Anterior cingulate cortex (tissue), 58 donors: Measurements from ENCODE around the gene PROM1.

Source experiments
- DNase-seq, 58 donors: peaks; one replicate each; lab custom pipeline; 2025; lab: John Stamatoyannopoulos, UW

The PROM1 gene

DNA sequence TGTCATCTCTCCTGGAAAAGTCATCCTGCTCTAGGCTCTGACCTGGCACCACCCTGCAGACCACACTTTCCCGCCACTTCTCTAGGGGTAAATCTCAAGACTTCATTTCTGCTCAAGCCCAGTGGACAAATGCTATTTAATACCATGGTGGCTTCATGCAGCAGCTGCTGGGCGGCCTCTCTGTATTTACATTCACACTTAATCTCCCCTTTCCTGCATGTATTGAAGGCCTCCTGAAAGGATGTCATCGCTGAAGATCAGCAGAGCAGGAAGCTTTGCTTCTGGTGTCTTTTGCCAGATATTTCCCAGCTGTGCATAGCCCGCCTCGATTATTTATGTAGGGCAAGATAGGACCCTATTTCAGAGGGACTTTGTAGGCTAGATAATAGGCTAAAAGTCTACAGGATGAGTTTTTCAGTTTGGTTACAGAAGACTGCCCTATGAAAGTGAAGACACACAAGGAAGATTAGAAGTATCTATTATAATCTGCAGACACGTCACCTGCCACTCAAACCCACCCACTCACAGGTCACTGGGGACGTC, 17.2 kb downstream of the PROM1 start:
- DNase-seq, result no peak

DNA sequence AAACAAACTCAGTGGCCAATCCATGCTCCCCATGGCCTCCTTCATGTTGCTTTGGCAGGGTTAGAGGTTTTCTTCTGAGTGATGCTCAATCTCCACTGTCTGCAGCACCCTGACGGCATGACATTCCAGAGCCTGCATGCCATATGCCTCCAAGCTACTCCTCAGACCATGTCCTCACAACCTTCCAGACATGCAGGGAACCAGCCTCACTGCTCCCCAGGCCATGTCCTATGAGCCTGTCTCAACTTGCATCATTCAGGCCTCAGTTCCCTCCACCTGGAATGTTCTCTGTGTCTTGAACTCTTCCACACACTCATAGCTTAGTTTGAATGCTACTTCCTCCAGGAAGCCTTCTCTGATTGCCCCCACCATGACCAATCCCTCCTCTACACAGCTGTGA, 18.8 kb downstream of the PROM1 start:
- no peak for DNase-seq

DNA sequence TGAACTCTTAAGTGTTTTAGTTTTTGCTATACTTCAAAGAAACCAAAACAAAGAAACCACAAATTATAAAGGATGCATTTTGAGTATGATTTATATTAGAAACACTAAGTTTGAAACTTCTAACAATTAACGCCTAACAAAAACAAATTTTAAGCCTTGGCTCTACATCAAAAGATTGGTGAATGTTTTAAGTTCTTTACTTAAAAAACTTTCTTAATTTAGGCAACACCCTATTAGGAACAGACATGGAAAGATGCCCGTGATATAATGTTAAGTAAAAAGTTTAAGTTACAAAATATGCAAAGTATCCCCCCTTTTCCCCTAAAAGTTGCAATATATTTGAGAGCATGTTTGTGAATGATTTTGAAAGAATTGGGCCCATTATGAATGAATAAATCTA, 21.2 kb downstream of the PROM1 start:
- DNase-seq, result no peak

DNA sequence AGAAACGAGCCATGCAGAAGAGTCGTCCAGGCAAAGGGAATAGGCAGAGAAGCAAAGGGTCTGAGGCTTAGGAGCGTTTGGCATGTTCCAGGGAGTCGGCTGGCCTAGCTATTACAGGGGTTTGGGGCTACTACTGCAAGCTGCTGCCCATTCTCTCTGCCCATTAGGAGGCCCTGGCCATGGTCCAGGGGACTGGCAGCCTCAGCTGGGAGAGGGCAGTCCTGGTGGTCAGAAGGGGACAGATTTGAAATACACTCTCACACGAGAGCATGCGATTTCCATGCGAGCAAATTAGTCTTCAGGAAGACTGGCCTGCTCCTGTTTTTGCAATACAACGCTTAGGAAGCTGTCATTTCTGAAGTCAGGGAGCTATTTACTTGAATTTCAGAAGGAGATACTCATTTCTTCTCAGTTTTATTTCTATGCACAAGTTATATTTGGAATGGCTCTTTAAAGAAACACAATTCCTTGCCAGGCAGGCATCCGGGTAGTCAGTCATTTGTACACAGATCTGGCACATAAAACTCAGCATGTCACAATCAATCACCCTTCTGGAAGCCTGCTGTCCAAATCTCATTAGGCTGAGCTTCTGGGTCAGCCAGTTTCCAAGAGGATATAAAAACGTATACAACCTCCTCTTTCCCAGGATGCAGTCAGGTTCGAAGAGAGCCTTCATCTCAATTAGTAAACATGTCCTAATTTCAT, 27.0 kb downstream of the PROM1 start:
- DNase-seq, result peak in 20 of 58 donors; percentile 1 to 54 (median 14)

DNA sequence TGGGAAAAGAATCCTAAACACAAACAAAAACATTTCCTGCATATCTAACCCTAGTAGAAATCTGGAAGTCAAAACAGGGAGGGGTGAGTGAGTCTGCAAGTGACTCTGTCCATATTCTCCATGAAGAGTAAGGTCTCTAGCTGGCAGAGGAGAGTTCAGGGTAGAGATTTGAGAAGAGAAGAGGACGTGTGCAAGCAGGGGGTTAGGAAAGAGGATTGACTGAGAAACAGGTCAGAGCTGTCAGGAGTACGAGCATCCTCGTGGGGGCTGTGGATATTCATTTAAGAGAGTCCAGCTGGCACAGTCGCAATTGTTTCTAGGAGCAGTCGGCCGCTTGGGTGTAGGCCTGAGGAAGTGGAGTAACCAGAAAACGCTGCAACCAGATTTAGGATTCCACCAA, 27.9 kb downstream of the PROM1 start:
- DNase-seq, result no peak

DNA sequence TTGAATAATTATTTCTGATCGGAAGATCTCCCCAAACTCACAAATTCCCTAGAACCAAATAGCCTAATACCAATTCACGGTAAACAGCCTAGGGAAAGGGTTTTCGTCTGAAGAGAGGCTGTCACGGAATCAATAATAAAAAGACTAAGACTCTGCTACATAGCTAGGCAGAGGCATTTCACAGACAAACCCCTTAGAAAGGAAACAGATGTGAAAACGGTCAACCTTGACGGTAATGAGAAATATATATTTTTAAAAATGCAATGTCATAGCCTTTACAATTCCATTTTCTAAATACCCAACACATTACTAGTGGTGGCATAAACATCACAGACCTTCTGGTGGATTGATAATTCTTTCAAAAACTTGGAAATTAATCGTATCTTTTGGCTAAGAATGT, 28.4 kb downstream of the PROM1 start:
- DNase-seq, result no peak

DNA sequence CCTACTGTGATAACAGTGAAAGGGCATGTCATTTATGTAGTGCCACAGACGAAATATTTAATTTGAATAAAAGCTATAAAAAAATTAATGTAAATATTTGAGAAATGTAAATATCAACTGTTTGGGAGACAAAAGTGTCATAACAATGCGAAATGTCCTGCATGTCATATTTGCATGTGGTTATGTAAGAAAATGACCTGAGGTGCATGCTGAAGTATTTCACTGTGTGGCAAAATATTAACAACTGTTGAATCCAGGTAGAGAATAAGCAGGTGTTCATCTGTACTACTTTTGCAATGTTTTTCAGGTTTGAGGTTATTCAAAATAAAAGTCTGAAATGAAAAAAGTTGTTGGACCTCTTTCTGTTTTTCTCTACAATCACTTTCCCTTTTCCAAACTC, 30.9 kb downstream of the PROM1 start:
- no peak for DNase-seq

DNA sequence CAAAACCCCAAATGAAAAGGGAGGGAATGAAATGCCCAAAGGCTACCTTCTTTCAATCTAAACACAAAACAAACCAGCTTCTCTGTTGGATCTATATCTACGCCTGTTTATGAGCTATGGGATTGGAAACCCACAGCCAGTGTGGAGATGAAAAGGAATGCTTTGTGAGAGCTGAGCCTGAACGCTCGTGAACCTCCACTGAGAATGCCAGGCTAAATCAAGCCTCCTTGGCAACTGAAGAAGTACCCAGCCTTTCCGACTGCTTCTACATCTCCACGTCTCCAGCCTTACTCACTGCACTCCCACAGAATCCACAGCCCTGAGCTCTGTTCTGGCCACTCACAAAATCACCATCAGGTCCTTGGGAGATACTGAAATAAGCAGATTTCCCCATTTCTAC, 31.8 kb downstream of the PROM1 start:
- peak in 17 of 58 donors; percentile 4 to 59 (median 15) for DNase-seq

DNA sequence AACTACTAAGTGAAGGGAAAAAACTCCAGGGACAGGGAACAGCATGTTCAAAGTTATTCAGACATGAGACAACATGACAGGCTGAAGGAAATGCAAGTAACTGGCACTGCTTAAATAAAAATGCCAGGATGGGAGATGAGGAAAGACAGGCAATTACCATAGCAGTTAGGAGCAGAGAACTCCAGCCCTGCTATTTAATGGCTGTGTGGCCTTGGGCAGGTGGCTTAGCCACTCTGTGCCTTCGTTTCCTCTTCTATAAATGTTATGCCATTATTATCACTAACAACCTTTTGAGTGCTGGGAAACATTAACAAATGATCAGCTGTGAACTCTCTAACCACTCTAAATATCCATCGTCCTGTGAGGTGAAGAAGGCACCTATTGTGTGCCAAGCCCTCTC, 32.7 kb downstream of the PROM1 start:
- DNase-seq, result no peak

DNA sequence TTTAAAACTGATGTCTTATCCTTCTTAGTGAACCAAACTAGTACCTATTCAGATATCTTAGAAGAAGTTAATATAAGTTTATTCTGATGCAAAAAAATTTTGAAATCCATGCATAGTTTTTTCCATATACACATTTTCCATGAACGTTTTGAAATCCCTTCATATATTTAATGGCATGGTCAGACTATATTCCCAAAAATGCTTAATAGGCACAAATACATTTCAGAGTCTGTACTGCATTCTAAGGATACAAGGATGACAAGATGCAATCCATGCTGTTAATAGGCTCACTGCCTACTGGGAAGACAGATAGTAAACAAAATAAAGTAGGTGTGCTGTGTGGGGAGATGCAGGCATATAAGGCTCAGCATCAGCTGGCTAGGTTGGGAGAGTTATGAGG, 33.2 kb downstream of the PROM1 start:
- no peak for DNase-seq

DNA sequence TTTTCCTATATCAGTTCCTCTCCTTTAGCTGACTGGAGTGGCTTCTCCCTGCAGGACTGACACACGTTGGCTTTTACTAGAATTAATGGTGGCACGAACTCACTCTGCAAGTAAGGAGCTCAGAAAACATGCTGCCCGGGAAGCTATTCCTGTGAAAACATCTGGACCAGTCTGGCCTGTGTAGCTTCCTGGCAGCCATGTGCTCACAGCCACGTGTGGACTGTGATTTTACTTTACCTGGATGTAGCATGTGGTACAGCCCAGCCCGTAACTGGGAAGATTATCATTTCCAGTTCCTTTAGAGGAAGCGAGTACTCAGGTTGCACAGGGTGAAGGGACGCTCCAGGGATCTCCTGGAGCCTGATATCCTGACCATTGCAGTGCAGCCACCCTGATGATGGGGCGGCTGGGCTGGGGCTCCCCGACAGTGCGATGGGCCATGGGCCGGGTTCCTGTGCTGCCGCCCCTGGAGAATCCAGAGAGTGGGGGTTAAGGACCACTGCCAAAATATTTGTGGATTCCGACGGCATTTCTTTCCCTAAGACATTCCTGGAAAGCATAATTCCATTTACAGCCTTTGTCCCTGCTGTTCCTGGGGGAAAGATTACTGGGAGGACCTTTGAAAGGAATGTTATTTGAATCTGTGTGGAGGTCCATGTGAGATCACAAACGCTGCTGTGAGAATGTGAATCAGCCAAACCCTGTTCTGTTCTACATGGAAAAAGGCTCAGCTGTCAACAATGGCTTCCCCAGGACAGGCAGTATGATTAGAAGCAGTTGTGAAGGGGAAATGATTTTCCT, 35.0 kb downstream of the PROM1 start:
- no peak for DNase-seq

DNA sequence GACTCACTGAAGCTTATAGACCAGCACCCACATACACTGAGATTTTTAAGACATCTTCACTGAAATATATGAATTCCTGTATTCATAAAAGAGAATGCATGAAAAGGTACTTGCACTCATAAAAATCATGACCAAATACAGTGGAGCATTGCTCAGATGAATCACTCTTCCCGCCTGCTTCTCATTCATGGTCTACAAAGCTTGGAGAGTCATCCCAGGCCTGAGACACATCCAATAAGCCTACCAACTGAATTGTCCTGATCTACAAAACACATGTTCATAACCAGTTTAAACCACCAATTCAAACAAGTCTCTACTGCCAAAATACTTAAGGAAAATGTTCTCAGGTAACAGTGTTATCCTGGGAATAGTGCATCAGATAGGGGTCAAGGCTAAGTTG, 38.1 kb downstream of the PROM1 start:
- DNase-seq, result no peak

DNA sequence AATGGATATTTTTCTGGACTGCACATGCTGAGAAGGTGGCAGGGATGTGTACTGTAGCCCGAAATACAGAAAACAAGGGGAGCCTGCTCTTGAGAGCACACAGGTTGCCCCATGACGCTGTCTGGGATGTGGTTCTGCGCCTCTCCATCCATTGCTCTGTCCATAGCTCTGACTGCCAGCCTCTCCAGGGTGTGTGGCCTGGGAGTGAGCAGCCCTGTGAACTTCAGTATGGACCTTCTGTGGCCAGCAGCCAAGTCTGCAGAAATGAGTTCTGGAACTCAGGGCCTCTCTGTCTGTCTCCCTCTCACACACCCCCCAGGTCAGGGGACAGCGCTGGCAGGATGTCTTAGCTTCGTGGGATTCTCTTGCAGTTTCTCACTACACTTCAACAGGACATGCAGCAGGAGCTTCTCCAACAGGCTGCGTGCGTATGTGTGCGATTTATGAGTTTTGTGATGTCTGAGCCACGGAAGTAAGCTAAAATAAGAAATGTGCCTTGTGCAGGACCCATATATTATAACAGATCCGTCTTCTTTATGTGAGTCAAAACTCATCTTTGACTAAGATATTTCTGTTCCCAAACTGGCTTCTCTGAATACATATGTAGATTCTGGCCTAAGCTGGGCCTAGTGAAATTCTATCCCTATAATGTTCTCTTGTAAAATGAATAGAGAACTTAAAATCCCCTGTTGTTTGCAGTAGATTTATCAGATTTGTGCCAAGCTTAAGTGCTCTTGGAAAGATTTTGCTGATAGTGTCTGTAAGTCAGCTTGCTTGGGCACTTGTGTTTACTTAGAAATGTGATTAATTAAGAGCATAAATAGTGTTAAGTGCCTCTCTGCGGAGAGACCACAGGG, 40.0 kb downstream of the PROM1 start:
- DNase-seq, result no peak

DNA sequence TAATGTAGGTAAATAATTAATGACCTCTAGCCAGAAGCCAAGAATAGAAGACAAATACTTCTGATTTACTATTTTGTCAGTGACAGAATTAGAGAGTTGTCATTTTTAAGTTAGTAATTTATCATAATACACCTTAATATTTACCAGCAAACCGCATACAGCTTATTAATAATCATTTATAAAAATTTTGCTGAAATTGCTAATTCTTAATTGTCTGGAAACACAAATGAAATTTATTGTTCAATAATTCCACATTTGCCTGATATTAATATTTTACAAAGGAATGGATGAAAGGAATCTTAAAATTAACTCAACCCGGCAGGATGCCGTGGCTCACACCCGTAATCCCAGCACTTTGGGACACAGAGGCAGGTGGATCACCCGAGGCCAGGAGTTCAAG, 44.7 kb downstream of the PROM1 start:
- DNase-seq, result no peak

DNA sequence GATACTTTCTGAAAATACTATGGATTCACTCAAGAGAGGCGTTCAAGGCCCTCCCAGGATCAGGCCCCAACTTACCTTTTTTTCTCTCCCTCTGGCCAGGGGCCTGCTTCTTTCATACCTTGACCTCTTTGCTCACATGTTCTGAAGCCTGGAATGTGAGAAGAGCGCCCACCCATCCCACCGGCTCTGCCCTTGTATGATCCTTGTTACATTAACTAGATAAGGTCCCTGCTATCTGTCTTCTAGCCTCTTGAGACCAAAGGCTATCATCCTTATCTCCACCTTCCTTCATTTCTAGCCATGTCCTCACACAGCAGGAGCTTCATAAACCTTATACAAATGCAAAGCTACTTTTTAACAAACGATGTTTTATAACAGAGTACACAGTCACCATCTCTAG, 45.9 kb downstream of the PROM1 start:
- no peak for DNase-seq

DNA sequence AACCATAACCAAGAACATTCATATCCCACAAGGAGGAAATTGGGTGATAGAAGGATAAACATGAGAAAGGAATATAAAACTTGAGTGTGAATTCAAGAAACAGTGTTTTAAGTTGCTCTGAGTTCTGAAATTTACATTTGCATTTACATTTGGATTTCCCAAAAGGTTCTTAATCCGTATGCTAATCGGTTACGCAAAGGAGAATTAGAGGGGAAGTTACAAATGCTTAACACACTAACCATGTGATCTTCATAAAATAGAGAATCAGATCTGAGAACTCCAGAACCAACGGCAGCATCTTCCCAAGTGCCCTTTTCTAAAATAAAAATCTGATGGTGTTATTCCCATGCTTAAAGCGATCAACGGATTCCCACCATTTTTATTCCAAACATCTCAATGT, 48.0 kb downstream of the PROM1 start:
- no peak for DNase-seq

DNA sequence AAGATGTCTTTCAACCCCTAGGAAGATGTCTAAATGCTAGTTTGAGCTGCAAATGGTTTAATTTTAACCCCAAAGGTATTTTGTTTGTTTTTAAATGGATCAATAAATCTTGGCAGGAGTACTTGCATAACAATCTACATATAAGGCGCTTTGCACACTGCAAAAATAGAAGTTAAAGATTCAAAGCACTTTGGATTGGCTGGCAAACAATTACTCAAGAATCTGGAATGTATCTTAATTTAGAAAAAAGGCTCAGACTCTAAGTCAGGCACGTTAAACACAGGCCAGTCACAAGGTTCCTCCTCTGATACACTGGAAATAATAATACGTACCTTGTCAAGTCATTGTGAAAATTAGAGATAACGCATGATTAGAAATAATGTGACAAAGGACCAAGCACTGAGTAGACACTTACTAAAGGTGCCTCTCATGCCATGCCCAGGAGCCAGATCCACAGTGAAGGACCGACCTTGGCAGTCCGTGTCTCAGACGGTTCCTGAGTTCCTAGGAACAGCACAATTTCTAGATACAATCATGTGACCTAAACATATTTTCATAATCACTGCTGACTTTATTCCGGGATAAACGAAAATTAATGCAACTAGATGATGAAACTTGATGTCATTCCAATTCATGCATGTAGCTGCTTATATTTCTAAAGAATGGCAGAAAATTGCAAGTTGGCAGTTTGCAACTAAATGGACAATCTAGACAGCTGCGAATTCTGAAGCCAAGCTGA, 49.6 kb downstream of the PROM1 start:
- no peak for DNase-seq

DNA sequence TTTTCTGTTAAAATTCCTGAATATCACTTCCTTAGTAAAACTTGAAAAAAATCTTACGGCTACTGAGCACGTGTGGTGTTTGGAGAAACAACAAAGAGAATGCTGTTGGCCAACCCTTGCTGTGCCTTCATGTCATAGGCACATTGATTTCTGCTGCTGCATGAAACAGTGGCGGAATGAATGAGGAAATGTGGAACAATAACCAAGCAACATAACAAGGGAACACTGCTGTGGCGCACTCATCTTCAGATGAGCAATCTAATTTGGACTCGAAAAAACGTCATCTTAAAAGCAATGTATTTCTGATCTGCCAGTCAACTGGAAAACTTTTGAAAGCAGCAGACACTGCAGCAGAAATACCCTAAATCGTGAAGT, 51.4 kb downstream of the PROM1 start:
- DNase-seq, result no peak

DNA sequence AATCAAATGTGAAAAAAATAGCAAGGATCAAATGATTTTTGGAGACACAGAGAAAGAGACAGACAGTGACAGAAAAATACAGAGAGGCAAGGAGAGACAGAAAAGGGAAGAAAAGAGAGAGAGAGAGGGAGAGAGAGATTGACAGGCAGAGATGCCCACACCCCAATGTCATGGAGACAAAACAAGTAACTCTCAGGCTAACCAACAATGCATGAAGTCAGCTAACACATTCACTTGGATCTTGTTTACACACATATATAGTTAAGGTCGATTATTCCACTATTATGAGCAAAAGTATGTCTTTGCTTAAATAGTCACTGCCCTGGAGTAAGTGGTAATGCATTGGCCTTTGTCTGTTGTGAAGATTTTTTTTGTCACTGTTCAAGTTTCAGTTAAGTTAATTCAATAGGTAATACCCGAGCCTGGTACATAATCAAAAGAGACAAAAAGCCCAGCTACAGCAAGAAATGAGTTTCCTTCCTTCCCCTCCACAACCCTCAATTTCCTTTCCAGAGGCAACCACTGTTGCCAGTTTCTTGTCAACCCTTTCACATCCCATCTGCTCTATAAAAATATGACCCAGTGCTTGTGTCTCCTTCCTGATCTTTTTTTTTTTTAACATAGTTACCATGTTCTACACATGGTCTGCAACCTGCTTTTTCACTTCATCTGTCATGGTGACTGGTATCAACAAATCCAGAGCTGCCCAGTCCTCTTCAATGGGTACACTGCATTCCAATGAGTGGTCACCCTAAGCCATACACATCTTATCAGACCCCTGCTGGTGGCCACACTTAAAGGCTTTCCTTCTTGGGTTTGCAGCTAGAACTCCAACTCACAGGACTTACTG, 52.1 kb downstream of the PROM1 start:
- no peak for DNase-seq
